Neuronal stem cell (in vitro differentiated cells): ENCODE data around the gene FTCD.

ENCODE experiments used
- DNase-seq: peaks from one replicate; pipeline ENCODE4 v3.0.0-alpha.2; 2013; ENCODE audit warnings: low spot score
- H2AFZ ChIP-seq: one replicate; pipeline ENCODE4 v1.6.1; 2013; ENCODE audit warnings: mild to moderate bottlenecking, low read length, inconsistent platforms
- H2AK5ac ChIP-seq: 2 replicates; pipeline ENCODE4 v1.6.1; 2013; ENCODE audit warnings: low read depth, mild to moderate bottlenecking, inconsistent platforms, low read length, moderate library complexity, mixed read lengths
- H2BK120ac ChIP-seq: 2 replicates; pipeline ENCODE4 v1.6.1; 2013; ENCODE audit warnings: low read depth, mild to moderate bottlenecking, inconsistent platforms, low read length, moderate library complexity, mixed read lengths
- H2BK12ac ChIP-seq: one replicate; pipeline ENCODE4 v1.6.1; 2013; ENCODE audit warnings: low read length, inconsistent platforms
- H2BK15ac ChIP-seq: 2 replicates; pipeline ENCODE4 v1.6.1; 2013; ENCODE audit warnings: mild to moderate bottlenecking, low read length, inconsistent platforms, mixed read lengths
- H2BK5ac ChIP-seq: one replicate; pipeline ENCODE4 v1.6.1; 2013; ENCODE audit warnings: inconsistent platforms, mild to moderate bottlenecking, low read length, moderate library complexity
- H3K14ac ChIP-seq: one replicate; pipeline ENCODE4 v1.6.1; 2013; ENCODE audit warnings: low read length, inconsistent platforms
- H3K18ac ChIP-seq: 2 replicates; pipeline ENCODE4 v1.6.1; 2013; ENCODE audit warnings: low read length, inconsistent platforms
- H3K23ac ChIP-seq: 2 replicates; pipeline ENCODE4 v1.6.1; 2013; ENCODE audit warnings: low read depth, mild to moderate bottlenecking, mixed read lengths, low read length, inconsistent platforms; ENCODE audit not compliant: poor library complexity
- H3K27ac ChIP-seq: replicated peaks from 3 replicates; pipeline ENCODE4 v1.5.1; 2013; ENCODE audit warnings: low read length, inconsistent platforms
- H3K27me3 ChIP-seq, 3 experiments: 2 replicates each; pipeline ENCODE4 v1.6.1; 2013; ENCODE audit warnings: low read length in 3 of 3, mild to moderate bottlenecking in 2 of 3, inconsistent platforms in 1 of 3, low read depth in 1 of 3, mixed read lengths in 1 of 3, moderate library complexity in 1 of 3; ENCODE audit not compliant: control insufficient read depth in 3 of 3, insufficient read depth in 3 of 3
- H3K36me3 ChIP-seq, 2 donors: replicated peaks in 1 of 2; 2 replicates each; pipeline ENCODE4 v1.6.1; 2013; ENCODE audit warnings: low read length in 2 of 2; ENCODE audit not compliant: control insufficient read depth in 2 of 2, insufficient read depth in 2 of 2
- H3K4ac ChIP-seq: 2 replicates; pipeline ENCODE4 v1.6.1; 2013; ENCODE audit warnings: inconsistent platforms, mild to moderate bottlenecking, low read length, moderate library complexity
- H3K4me1 ChIP-seq, 2 donors: 1 replicate in 1 of 2; 2 replicates in 1 of 2; pipeline ENCODE4 v1.6.1; 2013; ENCODE audit warnings: low read length in 2 of 2, low read depth in 1 of 2; ENCODE audit not compliant: control insufficient read depth in 2 of 2, insufficient read depth in 1 of 2
- H3K4me2 ChIP-seq: one replicate; pipeline ENCODE4 v1.6.1; 2013; ENCODE audit warnings: mild to moderate bottlenecking, low read length, inconsistent platforms; ENCODE audit not compliant: insufficient read depth, poor library complexity, severe bottlenecking
- H3K4me3 ChIP-seq, 2 donors: 2 replicates each; pipeline ENCODE4 v1.5.1; 2013; ENCODE audit warnings: low read length in 2 of 2, mild to moderate bottlenecking in 2 of 2, inconsistent platforms in 1 of 2, moderate library complexity in 1 of 2
- H3K79me1 ChIP-seq: one replicate; pipeline ENCODE4 v1.6.1; 2013; ENCODE audit warnings: low read depth, mild to moderate bottlenecking, inconsistent platforms, low read length, moderate library complexity
- H3K9ac ChIP-seq: one replicate; pipeline ENCODE4 v1.6.1; 2013; ENCODE audit warnings: mild to moderate bottlenecking, low read depth, low read length, inconsistent platforms; ENCODE audit not compliant: poor library complexity
- H3K9me3 ChIP-seq, 2 donors: replicated peaks in 1 of 2; 2 replicates each; pipeline versions ENCODE3 to v1.6.1; 2013; ENCODE audit warnings: low read length in 2 of 2, mild to moderate bottlenecking in 2 of 2, inconsistent platforms in 1 of 2, low read depth in 1 of 2, mixed read lengths in 1 of 2, moderate library complexity in 1 of 2; ENCODE audit not compliant: control insufficient read depth in 2 of 2, insufficient read depth in 1 of 2
- H4K8ac ChIP-seq: one replicate; pipeline ENCODE4 v1.6.1; 2013; ENCODE audit warnings: low read depth, mild to moderate bottlenecking, inconsistent platforms, low read length, moderate library complexity
- H4K91ac ChIP-seq: one replicate; pipeline ENCODE4 v1.6.1; 2013; ENCODE audit warnings: low read length, low read depth, mild to moderate bottlenecking, inconsistent platforms; ENCODE audit not compliant: poor library complexity
- WGBS, 2 donors: extraction: QIAGEN DNeasy Blood & Tissue Kit; methylation state at CpG; one replicate each; pipeline ENCODE4 v1.1.7; 2013; ENCODE audit warnings: missing lambda C conversion rate in 2 of 2, mixed read lengths in 1 of 2; ENCODE audit not compliant: insufficient read length in 2 of 2, insufficient replicate concordance in 1 of 2; ENCODE audit errors: extremely low coverage in 2 of 2; 5-methylcytosine and 5-hydroxymethylcytosine counted together

FTCD gene

DNA sequence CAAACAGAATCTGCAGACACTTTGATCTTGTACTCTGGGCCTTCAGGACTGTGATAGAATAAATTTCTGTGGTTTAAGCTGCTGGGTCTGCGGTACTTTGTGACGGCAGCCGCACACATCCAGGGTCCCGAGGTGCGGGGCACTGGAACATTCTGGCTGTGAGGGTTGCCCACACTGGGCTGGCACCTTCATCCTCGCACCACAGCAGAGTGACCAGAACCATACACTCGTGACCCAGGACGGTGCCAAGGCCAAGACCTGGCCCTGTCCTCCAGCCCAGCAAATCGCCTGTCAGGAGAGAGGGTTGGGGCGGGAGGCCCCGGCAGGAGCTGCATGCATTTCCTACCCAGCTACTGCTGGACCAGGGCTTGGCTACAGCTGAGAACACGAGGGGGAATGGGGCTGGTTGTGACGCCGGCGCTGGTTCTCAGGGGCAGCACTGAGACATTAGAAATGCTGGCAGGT is 2.6 kb upstream of the FTCD start:
- H2BK12ac ChIP-seq: no peak overlapping the region
- peak overlapping the region; percentile 49 for H2BK15ac ChIP-seq
- no peak overlapping the region for H3K27ac ChIP-seq
- H3K27me3 ChIP-seq: no peaks in the 10 kb centered on the region
- no peak overlapping the region for H3K4me3 ChIP-seq
- H3K9me3 ChIP-seq: peaks cover 3 to 6% of the 10 kb centered on the region in 2 donors
- H2AFZ ChIP-seq: no peak overlapping the region
- no peak overlapping the region for H3K23ac ChIP-seq
- no peak overlapping the region for H2AK5ac ChIP-seq
- H3K18ac ChIP-seq: peak overlapping the region; percentile 17
- no peak for DNase-seq
- peaks cover 6% of the 10 kb centered on the region for H3K79me1 ChIP-seq
- no peak overlapping the region for H2BK120ac ChIP-seq
- H3K4me2 ChIP-seq: no peak overlapping the region
- H3K9ac ChIP-seq: no peak overlapping the region
- WGBS, 2 donors: no CpG with 5 or more reads among the region's 15 CpGs
- H3K14ac ChIP-seq: peak overlapping the region; percentile 94
- H3K36me3 ChIP-seq: peaks cover 0 to 4% of the 10 kb centered on the region in 2 donors
- H2BK5ac ChIP-seq: no peak overlapping the region
- no peak overlapping the region for H4K91ac ChIP-seq
- peak overlapping the region; percentile 17 for H4K8ac ChIP-seq
- peaks cover 15 to 16% of the 10 kb centered on the region in 2 donors for H3K4me1 ChIP-seq
- H3K4ac ChIP-seq: no peak overlapping the region

DNA sequence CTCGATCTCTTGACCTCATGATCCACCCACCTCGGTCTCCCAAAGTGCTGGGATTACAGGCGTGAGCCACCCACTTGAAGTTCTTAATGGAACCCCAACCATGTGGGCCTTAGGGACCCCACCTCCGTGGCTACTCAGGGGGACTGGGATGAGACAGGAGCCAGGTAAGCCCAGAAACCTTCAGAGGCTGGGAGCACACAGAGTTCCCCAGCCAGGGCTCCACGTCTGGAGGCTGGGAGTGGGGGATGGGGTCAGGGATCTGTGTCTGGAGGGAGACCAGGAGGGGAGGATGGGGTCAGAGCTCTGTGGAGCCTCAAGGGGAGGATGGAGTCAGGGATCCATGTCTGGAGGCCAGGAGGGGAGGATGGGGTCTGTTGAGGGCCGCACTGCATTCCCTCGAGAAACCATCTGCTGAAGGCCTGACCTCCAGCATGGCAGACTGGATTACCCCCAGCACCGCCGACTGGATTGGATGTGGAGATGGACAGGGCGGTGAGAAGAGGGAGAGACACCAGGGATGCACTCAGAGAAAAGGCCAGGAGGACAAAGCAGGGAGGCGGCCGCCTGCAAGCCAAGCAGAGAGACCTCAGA is 2.1 kb upstream of the FTCD start:
- Histone ChIP-seq H3K9ac (no peak overlapping the region), H3K36me3 (peaks cover 0 to 4% of the 10 kb centered on the region in 2 donors), H3K4ac (no peak overlapping the region), H2BK12ac (no peak overlapping the region), H3K23ac (no peak overlapping the region), H2BK5ac (no peak overlapping the region), H3K4me3 (no peak overlapping the region), H3K14ac (no peak overlapping the region), H4K8ac (no peak overlapping the region), H3K27me3 (no peaks in the 10 kb centered on the region), H2AK5ac (no peak overlapping the region), H4K91ac (no peak overlapping the region), H2BK15ac (no peak overlapping the region), H3K27ac (no peak overlapping the region), H2AFZ (no peak overlapping the region), H3K79me1 (peaks cover 9% of the 10 kb centered on the region), H2BK120ac (no peak overlapping the region), H3K4me1 (peaks cover 15 to 19% of the 10 kb centered on the region in 2 donors), H3K4me2 (no peak overlapping the region), H3K9me3 (peaks cover 3 to 6% of the 10 kb centered on the region in 2 donors), H3K18ac (no peak overlapping the region)
- DNase-seq: no peak
- WGBS, 2 donors: no CpG with 5 or more reads among the region's 12 CpGs

DNA sequence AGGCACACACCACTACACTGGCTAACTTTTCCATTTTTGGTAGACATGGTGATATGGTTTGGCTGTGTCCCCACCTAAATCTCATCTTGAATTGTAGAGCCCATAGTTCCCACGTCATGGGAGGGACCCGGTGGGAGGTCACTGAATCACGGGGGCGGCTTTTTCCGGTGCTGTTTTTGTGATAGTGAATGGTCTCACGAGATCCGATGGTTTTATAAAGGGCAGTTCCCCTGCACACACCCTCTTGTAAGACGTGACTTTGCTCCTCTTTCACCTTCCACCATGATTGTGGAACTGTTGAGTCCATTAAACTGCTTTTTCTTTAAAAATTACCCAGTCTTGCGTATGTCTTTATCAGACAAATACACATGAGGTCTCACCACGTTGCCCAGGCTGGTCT is 1.3 kb upstream of the FTCD start:
- Histone ChIP-seq H4K91ac (no peak overlapping the region), H2BK120ac (no peak overlapping the region), H2BK12ac (no peak overlapping the region), H3K9ac (no peak overlapping the region), H3K36me3 (peaks cover 0 to 4% of the 10 kb centered on the region in 2 donors), H3K4me3 (no peak overlapping the region), H3K27ac (no peak overlapping the region), H2BK15ac (no peak overlapping the region), H3K4me1 (peaks cover 15 to 19% of the 10 kb centered on the region in 2 donors), H3K27me3 (no peaks in the 10 kb centered on the region), H2BK5ac (no peak overlapping the region), H3K18ac (no peak overlapping the region), H3K9me3 (peaks cover 3 to 6% of the 10 kb centered on the region in 2 donors), H2AK5ac (no peak overlapping the region), H3K79me1 (peaks cover 6% of the 10 kb centered on the region), H3K14ac (no peak overlapping the region), H4K8ac (no peak overlapping the region), H3K4ac (no peak overlapping the region), H3K4me2 (no peak overlapping the region), H2AFZ (no peak overlapping the region), H3K23ac (no peak overlapping the region)
- no peak for DNase-seq
- no CpG with 5 or more reads among the region's 10 CpGs for WGBS, 2 donors

DNA sequence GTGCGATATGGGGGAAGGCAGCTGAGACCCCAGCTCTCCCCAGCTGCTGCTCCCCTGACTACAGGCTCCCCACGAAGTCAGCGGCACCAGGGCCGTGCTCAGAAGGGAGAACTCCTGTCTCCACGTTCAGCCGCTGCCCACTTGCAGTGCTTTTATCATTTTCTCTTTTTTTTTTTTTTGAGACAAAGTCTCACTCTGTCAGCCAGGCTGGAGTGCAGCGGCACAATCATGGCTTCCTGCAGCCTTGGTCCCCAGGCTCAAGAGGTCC is 933 bp upstream of the FTCD start:
- Histone ChIP-seq H3K14ac (peak overlapping the region; percentile 97), H2AFZ (no peak overlapping the region), H3K4me3 (no peak overlapping the region), H3K27ac (no peak overlapping the region), H4K91ac (peak overlapping the region; percentile 43), H3K4ac (no peak overlapping the region), H2BK12ac (no peak overlapping the region), H2BK15ac (peak overlapping the region; percentile 85), H3K4me1 (peaks cover 15 to 21% of the 10 kb centered on the region in 2 donors), H3K27me3 (no peaks in the 10 kb centered on the region), H3K4me2 (no peak overlapping the region), H2BK5ac (peak overlapping the region; percentile 90), H3K18ac (no peak overlapping the region), H3K23ac (peak overlapping the region; percentile 50), H3K9ac (no peak overlapping the region), H3K36me3 (peaks cover 0 to 4% of the 10 kb centered on the region in 2 donors), H2AK5ac (peak overlapping the region; percentile 95), H3K79me1 (peaks cover 6% of the 10 kb centered on the region), H4K8ac (no peak overlapping the region), H3K9me3 (peaks cover 2 to 4% of the 10 kb centered on the region in 2 donors), H2BK120ac (no peak overlapping the region)
- no CpG with 5 or more reads among the region's 7 CpGs for WGBS, 2 donors
- no peak for DNase-seq
